ENCODE measurements around the gene SHOX.

SHOX gene

DNA sequence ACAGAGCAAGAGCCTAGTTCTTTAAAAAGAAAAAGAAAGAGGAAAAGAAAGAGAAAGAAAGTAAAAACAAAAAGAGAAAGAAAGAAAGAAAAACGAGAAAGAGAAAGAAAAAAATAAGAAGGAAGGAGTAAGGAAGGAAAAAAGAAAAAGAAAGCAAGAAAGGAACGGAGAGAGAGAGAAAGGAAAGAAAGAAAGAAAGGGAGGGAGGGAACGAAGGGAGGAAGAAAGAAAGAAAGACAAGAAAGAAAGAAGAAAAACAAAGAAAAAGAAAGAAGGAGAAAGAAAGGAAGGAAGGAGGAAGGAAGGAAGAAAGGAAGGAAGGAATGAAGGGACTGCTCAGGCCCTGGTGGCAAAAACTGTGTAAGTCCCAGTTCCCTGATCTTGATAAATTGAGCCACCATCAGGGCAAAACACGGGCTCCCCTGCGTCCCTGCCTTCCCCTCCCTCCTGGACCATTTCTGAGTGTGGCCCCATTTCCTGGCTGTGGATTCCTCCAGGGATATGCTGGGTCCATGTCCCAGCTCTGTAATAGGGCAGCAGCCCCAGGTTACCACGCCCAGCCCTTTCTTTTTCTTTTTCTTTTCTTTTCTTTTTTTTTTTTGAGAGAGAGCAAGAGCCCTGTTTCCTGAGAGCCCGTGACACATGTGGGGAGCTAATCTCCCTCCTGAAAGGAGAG is 44.8 kb downstream of the SHOX start:
- DNase-seq, result no peak

DNA sequence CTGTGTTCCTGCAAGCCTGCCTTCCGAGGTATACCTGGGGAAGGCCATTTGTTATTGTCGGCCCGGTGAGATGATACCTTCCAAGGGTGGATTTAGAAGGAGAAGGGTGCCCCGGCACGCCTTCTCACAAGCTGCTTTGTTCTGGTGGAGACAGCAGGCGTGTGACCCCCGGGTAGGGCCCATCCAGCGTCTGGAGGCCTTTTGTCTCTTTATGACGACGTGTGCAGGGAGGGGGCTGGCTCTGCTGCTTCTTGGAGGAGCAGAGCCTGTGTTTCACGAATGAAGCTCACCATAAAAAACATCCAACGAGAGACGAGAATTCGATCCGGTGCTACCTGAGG is 45.3 kb downstream of the SHOX start:
- no peak for DNase-seq

DNA sequence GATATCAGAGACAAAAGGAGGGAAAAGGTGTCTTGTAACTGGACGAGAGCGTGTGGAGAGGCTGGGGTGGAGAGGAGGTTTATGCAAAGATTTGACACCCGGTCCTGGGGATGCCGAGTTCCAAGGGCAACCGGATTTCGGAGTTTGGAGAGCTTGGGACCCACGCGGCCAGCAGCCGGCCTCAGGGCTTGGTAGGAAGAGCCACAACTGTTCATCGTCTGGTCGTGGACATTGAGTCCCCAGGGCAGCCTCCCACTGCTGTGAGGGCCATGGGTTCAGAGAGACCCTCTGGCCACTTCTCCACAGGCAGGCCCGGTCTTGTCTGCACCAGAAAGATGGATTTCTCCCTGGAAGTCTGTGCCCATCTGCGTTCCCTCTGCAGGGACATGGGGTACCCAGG is 46.8 kb downstream of the SHOX start:
- no peak for DNase-seq

DNA sequence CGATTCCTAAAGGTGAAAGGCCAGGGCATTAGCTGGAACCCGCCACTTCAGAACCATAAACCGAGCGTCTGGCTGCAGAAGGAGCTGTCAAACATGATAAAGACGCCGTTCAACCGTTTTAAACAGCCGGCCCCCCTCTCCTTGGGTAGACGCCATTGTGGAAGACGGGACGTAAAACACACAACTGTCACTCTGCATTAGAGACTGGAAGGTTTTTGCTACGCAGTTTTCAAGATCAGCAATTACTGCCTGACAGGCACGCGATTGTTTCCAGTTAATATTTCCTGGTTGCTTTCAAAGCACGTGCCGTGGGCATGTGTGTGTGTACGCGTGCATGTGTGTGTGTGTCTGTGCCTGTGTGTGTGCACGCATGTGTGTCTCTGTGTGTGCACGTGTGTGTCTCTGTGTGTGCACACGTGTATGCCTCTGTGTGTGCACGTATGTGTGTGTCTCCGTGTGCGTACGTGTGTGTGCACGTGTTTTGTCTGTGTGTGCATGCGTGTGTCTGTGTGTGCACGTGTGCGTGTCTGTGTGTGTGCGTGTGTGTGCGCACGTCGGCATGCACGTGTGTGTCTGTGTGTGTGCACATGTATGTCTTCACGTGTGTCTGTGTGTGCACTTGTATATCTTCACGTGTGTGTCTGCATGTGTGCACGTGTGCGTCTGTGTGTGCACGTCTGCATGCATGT is 48.8 kb downstream of the SHOX start:
- DNase-seq, result no peak

- no peak for DNase-seq
Measured at GRCh38 chrX:680062-680461, 49.5 kb downstream of the SHOX start.

DNA sequence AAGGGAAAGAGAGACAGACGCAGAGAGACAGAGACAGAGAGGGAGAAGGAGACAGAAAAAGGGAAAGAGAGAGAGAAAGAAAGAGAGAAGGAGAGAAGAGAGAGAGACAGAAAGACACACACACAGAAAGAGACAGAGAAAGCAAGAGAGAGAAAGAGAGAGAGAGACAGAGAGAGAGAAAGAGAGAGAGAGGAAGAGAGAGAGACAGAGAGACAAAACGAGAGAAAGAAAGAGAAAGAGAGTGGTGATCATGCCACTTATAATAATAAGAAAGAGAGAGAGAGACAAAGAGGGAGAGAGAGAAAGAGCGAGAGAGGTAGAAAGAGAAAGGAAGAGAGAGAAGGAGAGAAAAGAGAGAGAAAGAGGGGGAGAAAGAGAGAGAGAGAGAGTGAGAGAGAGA is 51.4 kb downstream of the SHOX start:
- no peak for DNase-seq

GRCh38 chrX:682892-683291 is 52.3 kb downstream of the SHOX start:
- no peak for DNase-seq

- DNase-seq, result no peak
Measured at GRCh38 chrX:683576-683975, 53.0 kb downstream of the SHOX start.

DNA sequence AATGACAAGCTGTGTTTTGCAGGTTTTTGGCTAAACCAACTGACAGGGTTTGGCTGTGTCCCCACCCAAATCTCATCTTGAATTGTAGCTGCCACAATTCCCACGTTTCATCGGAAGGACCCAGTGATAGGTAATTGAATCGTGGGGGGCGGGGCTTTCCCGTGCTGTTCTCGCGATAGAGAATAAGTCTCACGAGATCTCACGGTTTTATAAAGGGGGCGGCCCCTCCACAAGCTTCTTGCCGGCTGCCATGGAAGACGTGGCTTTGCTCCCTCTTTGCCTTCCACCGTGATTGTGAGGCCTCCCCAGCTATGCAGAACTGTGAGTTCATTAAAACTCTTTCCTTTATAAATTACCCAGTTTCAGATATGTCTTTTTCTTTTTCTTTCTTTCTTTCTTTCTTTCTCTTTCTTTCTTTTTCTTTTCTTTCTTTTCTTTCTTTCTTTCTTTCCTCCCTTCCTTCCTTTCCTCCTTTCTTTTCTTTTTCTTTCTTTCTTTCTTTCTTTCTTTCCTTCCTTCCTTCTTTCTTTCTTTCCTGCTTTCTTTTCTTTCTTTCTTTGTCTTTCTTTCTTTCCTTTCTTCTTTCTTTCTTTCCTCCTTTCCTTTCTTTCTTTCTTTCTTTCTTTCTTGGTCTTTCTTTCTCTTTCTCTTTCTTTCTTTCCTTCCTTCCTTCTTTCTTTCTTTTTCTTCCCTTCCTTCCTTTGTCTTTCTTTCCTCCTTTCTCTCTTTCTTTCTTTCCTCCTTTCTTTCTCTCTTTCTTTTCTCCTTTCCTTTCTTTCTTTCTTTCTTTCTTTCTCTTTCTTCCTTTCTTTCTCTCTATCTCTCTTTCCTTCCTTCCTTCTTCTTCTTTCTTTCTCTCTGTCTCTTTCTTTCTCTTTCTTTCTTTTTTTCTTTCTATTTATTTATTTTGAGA is 54.8 kb downstream of the SHOX start:
- no peak for DNase-seq

DNA sequence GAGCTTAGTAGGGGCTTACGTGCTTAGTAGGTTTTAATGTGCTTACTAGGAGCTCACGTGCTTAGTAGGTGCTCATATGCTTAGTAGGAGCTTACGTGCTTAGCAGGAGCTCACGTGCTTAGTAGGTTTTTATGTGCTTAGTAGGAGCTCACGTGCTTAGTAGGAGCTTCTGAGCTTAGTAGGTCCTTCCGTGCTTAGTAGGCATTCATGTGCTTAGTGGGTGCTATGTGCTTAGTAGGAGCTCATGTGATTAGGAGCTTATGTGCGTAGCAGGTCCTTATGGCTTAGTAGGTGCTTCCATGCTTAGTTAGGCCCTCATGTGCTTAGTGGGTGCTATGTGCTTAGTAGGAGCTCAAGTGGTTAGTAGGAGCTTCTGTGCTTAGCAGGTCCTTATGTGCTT is 59.4 kb downstream of the SHOX start:
- DNase-seq, result no peak

GRCh38 chrX:694800-695199 is 64.2 kb downstream of the SHOX start:
- no peak for DNase-seq

GRCh38 chrX:698206-698605 is 67.6 kb downstream of the SHOX start:
- DNase-seq, result no peak

DNA sequence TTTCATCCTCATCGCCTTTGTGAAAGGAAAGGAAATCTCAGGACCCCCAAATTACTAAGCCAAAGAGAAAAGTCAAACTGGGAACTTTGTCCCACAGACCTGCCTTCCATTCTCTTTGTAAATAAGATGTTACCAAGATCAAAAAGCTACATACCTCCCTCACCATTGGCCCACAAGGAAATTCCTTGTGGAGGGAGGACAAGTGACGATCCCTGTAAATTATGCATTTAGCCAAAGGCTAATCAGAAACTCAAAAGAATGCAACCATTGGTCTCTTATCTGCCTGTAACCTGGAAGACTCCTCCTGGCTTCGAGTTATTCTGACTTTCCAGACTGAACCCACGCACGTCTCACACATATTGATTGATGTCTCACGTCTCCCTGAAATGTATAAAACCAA is 70.3 kb downstream of the SHOX start:
- no peak for DNase-seq

DNA sequence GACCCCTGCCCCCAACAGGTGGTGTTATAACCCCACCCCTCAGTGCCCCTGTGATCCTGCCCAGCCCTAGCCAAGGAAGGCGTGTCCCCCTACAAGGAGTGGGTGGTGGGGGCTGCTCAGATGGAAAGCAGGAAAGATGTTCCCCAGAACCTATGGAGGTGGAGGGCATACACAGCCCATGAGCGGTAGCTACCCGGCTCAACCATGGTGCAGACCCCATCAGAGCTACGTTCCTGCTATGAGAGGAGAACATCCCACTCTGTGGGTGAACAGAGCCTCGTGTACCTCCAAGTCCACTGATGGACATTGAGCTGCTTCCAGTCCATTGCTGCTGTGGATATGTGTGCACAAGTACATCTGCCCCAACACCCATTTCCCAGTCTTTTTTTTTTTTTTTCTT is 71.1 kb downstream of the SHOX start:
- DNase-seq, result no peak

GRCh38 chrX:703466-703865 is 72.9 kb downstream of the SHOX start:
- DNase-seq, result no peak

DNA sequence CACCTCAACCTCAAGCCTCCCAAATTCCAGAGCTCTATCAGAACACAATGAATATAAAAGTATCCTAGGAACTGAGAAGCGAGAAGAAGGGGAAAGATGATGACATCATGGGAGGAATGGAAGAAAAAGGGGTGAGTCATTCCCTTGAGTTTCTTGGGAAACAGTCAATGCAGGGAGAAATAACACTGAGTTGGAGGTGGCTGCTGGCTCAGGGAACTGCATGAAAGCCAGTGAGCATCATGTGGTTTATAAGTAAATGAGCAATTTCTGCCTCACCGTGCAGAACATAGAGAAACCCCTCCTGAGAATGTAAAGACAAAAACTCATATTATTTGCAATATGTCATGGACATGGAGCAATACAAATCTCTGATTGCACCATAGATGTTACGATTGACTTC is 73.3 kb downstream of the SHOX start:
- no peak for DNase-seq
